GM23338 (cell line): Measurements from ENCODE around the gene SLK.

Experiments
- CTCF ChIP-seq, 2 experiments: fragments of 200-600 bp in 1 of 2; sonication (generic) in 1 of 2; conservative IDR thresholded peaks; 2 replicates each; pipeline versions ENCODE4 v1.5.1 to v1.6.1; 2016 to 2017; ENCODE audit warnings: antibody characterized with exemption in 2 of 2, low read depth in 2 of 2, mild to moderate bottlenecking in 2 of 2, moderate library complexity in 1 of 2
- EZH2 ChIP-seq: fragments of 200-600 bp; sonication (generic); IDR thresholded peaks from one replicate; pipeline ENCODE4 v1.8.0; 2017; ENCODE audit warnings: antibody characterized with exemption, mild to moderate bottlenecking, low read depth; ENCODE audit not compliant: unreplicated experiment
- NANOG ChIP-seq: IDR thresholded peaks from 2 replicates; pipeline ENCODE4 v1.6.1; 2016; ENCODE audit warnings: antibody characterized with exemption, borderline replicate concordance
- POLR2AphosphoS5 ChIP-seq: IDR thresholded peaks from 2 replicates; pipeline ENCODE4 v1.6.1; 2016; ENCODE audit warnings: antibody characterized with exemption, low read depth
- STAT1 ChIP-seq: IDR thresholded peaks from one replicate; pipeline ENCODE4 v1.6.1; 2016; ENCODE audit warnings: antibody characterized with exemption; ENCODE audit not compliant: unreplicated experiment

- TF ChIP-seq CTCF (conservative IDR thresholded peaks at IDR 0.05; ENCODE audit: low read depth in 2 of 2): no peak
- TF ChIP-seq POLR2AphosphoS5: no peak
- TF ChIP-seq EZH2: no peak
- no peak for TF ChIP-seq STAT1
- no peak for TF ChIP-seq NANOG
Observed at GRCh38 chr10:104041891-104042535, 75.1 kb downstream of the SLK start.
